ENCODE data around the gene B3GNT8.
"Not testable (repeated sequence)": the region's sequence is repeated elsewhere in the genome, so short reads cannot be mapped to it uniquely, and the experiment has no call there.

Gene B3GNT8

GRCh38 chr19:41420101-41420880, 6.9 kb downstream of the B3GNT8 start:
- in situ Hi-C loops (cut with HindIII; ENCODE audit: low sequenced_read_pairs): loop anchor here (10.0 kb wide), 1 partner anchor 155 kb away; the partner anchor contains the start of gene CEACAM21

GRCh38 chr19:41416194-41416674, 10.9 kb downstream of the B3GNT8 start:
- in situ Hi-C loops (cut with HindIII; ENCODE audit: low sequenced_read_pairs): no loop called here

GRCh38 chr19:41415154-41415571, 12.0 kb downstream of the B3GNT8 start:
- in situ Hi-C loops (cut with HindIII; ENCODE audit: low sequenced_read_pairs): no loop called here

- in situ Hi-C loops (cut with HindIII; ENCODE audit: low sequenced_read_pairs): no loop called here
These were observed 12.7 kb downstream of the B3GNT8 start for GRCh38 chr19:41414461-41414860.

- in situ Hi-C loops (cut with HindIII; ENCODE audit: low sequenced_read_pairs): no loop called here
These were observed 13.2 kb downstream of the B3GNT8 start for GRCh38 chr19:41413947-41414346.

GRCh38 chr19:41412953-41413352, 14.2 kb downstream of the B3GNT8 start:
- in situ Hi-C loops (cut with HindIII; ENCODE audit: low sequenced_read_pairs): no loop called here

- in situ Hi-C loops (cut with HindIII; ENCODE audit: low sequenced_read_pairs): no loop called here
These were observed 15.3 kb downstream of the B3GNT8 start for GRCh38 chr19:41411968-41412265.

- in situ Hi-C loops (cut with HindIII; ENCODE audit: low sequenced_read_pairs): no loop called here
These were observed 15.8 kb downstream of the B3GNT8 start for GRCh38 chr19:41411100-41411967.

GRCh38 chr19:41410336-41411054, 16.7 kb downstream of the B3GNT8 start:
- in situ Hi-C loops (cut with HindIII; ENCODE audit: low sequenced_read_pairs): no loop called here

- in situ Hi-C loops (cut with HindIII; ENCODE audit: low sequenced_read_pairs): no loop called here
These were observed 17.9 kb downstream of the B3GNT8 start for GRCh38 chr19:41409288-41409687.

- in situ Hi-C loops (cut with HindIII; ENCODE audit: low sequenced_read_pairs): not testable (repeated sequence)
These were observed 18.3 kb downstream of the B3GNT8 start for GRCh38 chr19:41408846-41409245.

- in situ Hi-C loops (cut with HindIII; ENCODE audit: low sequenced_read_pairs): no loop called here
These were observed 18.9 kb downstream of the B3GNT8 start for GRCh38 chr19:41408256-41408655.

- in situ Hi-C loops (cut with HindIII; ENCODE audit: low sequenced_read_pairs): no loop called here
These were observed 19.9 kb downstream of the B3GNT8 start for GRCh38 chr19:41407271-41407670.

- in situ Hi-C loops (cut with HindIII; ENCODE audit: low sequenced_read_pairs): no loop called here
These were observed 21.4 kb downstream of the B3GNT8 start for GRCh38 chr19:41405776-41406175.

GRCh38 chr19:41403181-41403970, 23.8 kb downstream of the B3GNT8 start:
- in situ Hi-C loops (cut with HindIII; ENCODE audit: low sequenced_read_pairs): no loop called here

GRCh38 chr19:41402010-41402409, 25.2 kb downstream of the B3GNT8 start:
- in situ Hi-C loops (cut with HindIII; ENCODE audit: low sequenced_read_pairs): no loop called here

- in situ Hi-C loops (cut with HindIII; ENCODE audit: low sequenced_read_pairs): no loop called here
These were observed 25.7 kb downstream of the B3GNT8 start for GRCh38 chr19:41401483-41401882.

- in situ Hi-C loops (cut with HindIII; ENCODE audit: low sequenced_read_pairs): no loop called here
These were observed 27.6 kb downstream of the B3GNT8 start for GRCh38 chr19:41399525-41399924.

GRCh38 chr19:41399091-41399490, 28.1 kb downstream of the B3GNT8 start:
- in situ Hi-C loops (cut with HindIII; ENCODE audit: low sequenced_read_pairs): no loop called here

GRCh38 chr19:41398598-41398997, 28.6 kb downstream of the B3GNT8 start:
- in situ Hi-C loops (cut with HindIII; ENCODE audit: low sequenced_read_pairs): no loop called here

- in situ Hi-C loops (cut with HindIII; ENCODE audit: low sequenced_read_pairs): no loop called here
These were observed 29.1 kb downstream of the B3GNT8 start for GRCh38 chr19:41398050-41398418.
